HCEC 1CT (cell line): ENCODE data around the gene ARIH1.

Experiments
- DNase-seq: peaks from one replicate; pipeline ENCODE4 v3.0.0-alpha.2; 2017

Gene ARIH1

DNA sequence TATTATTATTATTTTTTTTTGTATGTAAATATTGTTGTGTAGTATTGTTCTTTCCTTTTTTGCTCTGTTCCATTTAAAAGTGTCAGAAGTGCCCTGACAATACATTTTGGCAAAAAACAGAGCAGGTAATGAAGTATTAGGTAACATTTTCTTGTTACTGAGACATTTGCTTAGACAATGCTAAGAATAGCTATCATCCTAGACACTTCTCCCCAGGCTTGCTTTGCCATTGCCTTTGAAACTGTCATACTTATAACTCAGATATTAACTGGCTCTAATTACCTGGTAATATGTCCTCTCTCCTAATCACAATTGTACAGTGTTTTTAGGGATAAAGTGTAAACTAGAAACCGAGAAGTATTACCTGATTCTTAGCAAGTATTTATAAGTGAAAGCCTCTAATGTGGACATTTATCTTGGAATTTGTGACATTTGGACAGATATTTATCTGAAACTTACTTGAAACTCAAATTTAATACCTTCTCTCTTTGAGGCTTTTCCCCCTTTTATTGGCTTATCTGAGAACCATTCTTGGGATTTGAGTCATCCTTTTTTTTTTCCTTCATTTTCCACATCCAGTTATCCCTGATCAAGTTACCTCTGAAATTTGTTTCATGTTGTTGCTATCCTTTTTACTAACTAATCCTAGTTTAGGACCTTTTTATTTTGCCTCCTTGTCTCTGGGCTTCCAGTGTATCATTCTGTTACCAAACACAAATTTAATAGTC lies 13.1 kb downstream of the ARIH1 start:
- peak; percentile 22 for DNase-seq

DNA sequence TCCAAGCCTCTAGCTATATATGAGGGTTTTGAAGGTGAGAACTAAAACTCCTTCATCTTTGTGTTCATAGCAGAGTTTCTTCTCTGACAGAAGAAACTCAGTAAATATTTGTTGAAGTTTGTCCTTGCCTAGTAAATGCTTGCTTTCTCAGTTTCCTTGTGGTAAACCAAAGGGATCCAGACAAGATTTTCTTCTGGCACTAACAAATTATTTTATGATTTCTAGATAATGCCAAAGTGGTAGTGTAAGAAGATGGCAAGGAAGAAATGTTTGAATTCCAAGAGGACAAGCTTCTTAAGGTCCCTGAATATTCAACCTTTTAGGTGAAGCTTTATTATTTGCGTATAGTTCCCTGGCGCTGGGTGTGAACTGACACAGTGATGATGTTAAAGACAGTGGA lies 14.4 kb downstream of the ARIH1 start:
- DNase-seq: no peak

DNA sequence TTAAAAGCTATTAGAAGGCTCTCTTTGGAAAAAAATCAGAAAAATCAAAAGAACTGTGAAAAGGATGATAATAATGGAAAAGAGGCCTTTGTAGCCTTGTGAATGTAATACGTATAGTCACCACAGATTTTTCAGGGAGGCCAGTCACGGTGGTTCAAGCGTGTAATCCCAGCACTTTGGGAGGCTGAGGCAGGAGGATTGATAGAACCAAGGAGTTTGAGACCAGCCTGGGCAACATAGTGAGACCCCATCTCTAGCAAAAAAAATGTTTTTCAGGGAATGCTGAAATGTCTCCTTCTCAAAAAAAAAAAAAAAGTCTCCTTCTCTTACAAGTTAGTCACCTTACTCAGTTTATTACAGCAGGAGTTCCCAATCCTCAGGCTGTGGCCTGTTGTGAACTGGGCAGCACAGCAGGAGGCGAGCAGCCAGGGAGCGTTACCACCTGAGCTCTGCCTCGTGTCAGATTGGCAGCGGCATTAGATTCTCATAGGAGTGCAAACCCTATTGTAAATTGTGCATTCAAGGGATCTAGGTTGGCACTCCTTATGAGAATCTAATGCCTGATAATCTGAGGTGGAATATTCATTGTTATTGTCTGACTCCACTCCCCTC lies 15.9 kb downstream of the ARIH1 start:
- DNase-seq: no peak

DNA sequence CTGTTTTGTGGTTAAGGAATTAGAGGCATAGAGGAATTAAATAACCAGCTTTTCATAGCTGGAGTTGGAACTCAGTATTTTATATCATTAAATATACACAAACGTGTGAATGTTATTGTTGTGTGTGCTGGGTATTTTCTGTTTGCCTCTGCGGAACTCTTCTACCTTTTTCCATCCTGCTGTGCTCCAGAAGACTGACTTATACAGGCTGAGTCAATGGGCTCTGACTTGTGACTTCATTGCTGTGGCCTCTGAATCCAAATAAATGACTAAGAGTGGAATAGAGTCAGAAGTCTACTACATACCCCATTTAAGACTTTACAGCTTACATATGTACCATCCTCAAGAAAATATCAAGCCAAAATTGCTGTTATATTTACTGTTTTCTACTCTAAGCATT lies 17.6 kb downstream of the ARIH1 start:
- DNase-seq: peak; percentile 87

DNA sequence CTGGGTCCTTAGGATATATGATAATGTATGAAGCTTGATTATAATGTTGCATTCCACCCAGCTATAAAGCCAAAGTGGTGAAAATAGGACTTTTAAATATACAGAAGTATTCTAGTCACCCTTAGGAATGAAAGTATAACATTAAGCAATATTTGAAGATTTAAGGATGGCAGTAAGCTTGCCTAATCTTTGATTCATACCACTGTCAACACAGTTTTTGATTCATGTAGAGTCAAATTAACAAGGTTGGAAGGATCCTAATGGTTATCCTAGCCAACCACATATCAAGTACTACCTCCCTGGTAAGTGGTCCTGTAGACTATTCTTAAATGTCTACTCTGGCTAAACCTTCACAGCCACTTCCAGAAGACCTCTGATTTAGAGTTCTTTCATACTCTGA lies 18.6 kb downstream of the ARIH1 start:
- DNase-seq: peak; percentile 50

DNA sequence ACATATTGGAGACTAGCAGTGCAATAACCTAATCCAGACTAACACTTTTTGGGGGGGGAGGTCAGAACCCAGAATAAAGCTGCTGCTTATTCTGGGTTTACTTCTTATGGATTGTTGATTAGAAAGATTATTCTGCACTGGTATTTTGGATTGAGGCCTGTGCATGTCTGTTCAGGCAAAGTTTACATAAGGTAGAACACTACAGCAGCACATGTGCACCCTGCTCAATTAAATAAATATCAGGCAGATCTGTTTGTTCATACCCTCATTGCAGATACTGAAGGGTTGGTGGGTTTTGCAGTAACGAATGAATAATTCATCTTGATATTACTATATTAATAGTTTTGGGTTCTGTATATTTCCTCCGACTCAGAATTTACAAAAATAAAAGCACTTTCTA lies 19.1 kb downstream of the ARIH1 start:
- no peak for DNase-seq

DNA sequence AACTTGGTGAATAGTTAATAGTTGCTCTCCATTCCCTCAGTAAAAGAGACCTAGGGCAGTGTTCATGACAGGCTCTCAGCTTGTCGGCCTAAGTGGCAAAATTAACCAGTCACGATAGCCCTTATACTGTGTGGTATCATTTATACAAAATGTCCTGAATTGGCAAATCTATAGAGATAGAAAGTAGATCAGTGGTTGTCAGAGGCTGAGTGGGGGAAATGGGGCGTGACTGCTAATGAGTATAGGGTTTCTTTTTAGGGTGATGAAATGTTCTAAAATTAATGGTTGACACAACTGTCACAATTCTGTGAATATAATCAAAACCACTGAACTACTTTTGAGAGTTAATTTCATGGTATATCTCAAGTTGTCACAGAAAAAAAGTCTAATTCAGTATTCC lies 20.9 kb downstream of the ARIH1 start:
- DNase-seq: no peak

DNA sequence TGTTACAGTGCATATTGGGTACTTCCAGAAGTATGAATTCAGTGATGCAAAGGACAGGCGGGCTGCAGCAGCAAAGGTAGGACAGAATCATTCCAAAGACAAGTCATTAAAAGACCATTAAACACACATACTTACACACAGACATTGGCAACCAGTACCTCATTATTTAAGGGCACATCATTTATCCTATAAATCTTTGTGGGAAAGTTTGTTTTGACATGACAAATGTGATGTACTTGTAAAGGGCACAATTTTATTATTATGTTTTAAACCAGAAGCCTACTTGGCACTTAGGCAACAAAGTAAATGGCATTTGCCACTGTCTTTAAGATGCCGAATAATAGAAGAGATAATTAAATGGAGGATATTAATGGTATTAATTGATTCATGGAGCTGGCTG lies 22.7 kb downstream of the ARIH1 start:
- DNase-seq: no peak

DNA sequence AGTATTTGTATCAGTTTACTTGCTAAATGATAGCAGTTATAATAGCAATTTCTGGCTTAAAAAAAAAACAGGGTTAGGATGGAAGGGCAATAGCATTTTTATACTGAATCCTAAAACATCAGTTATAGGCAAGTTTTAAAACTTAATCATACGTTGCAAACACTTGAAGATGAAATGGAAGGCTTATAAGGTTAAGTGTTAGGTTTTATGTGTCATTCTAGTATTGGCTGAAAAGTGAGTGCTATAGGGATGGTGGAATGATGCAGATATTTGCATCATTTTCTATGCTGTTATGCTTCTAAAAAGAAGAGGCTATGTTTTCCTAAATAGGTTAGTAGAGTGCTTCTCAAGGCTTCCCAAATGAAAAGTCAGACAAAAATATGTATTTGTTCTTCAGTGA lies 23.3 kb downstream of the ARIH1 start:
- no peak for DNase-seq

DNA sequence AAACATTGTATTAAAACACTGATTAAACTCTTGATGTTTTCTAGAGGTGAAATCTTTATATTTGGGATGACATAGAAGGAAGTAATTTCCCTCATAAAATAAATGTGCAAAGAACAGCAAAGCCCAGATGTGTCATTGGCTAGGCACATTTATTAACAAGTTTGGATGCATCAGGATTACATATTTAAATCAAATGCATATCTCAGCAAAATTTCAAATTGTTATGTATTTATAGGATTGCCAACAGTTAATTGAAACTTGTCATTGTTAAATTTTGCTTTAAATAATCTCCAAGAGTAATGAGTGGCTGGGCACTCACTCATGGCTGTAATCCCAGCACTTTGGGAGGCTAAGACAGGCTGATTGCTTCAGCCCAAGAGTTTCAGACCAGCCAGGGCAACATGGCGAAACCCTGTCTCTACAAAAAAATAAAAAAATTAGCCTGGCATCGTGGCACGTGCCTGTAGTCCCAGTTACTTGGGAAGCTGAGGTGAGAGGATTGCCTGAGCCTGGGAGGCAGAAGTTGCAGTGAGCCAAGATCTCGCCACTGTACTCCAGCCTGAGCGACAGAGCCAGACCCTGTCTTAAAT lies 28.2 kb downstream of the ARIH1 start:
- no peak for DNase-seq

DNA sequence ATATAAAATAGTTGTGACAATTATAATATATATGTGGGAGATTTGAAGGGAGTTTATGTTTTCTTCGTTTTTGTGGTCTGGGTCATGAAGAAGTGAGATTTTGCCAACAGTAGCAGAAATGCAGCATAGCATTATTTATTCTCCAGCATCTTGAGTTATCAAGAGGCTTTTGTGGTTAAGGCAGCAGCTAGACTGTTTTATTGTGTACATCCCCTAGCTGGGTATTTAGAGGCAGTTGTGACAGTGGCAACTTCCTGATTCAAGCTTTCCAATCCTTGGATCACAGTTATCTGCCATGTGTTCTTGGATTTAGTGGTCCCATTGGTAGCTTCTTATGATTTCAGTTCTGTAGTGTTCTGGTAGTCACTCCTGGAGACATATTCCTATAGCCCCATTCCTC lies 29.0 kb downstream of the ARIH1 start:
- no peak for DNase-seq

DNA sequence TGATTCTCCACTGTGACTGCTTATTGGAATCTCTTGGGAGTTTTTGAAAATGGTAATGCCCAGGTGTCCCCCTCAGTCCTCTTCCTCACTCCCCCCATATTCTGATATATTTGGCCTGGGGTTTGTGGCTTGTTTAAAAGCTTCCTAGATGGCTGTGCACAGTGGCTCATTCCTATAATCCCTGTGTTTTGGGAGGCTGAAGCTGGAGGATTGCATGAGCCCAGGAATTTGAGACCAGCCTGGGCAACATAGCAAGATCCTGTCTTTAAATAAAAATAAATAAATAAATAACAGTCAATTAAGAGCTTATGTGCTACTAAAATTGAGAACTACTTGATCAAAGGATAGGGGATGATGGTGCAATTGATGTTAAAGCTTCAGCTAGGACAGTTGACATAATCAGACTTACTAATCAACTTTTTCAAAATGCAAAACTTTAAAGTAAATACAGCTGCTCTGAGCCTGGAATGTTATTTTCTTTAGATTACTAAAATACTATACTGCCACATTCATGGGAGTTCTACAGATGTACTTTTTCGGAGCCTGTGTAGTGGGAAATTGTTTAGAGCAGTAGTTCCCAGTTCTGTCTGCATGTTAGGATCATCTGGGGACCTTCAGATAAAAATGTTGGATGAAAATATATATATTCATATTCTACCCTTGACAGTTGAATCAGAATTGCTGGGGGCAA lies 33.4 kb downstream of the ARIH1 start:
- no peak for DNase-seq

DNA sequence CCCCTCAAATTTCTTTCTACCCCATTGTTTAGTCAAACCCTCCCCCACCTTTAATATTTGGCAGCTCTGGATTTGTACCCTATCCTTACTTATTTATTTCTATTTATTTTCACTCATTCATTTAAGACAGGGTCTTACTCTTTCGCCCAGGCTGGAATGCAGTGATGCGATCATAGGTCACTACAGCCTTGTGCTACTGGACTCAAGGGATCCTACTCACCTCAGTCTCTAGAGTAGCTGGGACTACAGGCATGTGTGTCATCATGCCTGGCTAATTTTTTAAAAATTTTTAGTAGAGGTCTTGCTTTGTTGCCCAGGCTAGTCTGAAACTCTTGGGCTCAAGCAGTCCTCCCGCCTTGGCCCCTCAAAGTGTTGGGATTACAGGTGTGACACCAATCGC lies 35.4 kb downstream of the ARIH1 start:
- DNase-seq: no peak

DNA sequence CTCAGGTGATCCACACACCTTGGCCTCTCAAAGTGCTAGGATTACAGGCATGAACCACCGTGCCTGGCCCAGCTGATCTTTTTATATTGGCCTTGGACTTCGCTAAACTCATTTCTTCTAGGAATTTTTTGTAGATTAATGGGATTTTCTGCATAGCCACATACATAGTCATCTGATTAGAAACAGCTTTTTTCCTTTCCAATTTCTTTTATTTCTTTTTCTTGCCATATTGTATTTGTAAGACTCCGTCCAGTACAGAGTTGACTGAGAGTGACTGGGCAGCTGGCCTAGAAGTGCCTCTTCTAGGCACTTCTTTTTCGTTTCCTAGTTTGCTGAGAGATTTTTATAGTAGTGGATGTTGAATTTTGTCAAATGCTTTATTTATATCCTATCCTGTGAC lies 37.4 kb downstream of the ARIH1 start:
- DNase-seq: no peak

DNA sequence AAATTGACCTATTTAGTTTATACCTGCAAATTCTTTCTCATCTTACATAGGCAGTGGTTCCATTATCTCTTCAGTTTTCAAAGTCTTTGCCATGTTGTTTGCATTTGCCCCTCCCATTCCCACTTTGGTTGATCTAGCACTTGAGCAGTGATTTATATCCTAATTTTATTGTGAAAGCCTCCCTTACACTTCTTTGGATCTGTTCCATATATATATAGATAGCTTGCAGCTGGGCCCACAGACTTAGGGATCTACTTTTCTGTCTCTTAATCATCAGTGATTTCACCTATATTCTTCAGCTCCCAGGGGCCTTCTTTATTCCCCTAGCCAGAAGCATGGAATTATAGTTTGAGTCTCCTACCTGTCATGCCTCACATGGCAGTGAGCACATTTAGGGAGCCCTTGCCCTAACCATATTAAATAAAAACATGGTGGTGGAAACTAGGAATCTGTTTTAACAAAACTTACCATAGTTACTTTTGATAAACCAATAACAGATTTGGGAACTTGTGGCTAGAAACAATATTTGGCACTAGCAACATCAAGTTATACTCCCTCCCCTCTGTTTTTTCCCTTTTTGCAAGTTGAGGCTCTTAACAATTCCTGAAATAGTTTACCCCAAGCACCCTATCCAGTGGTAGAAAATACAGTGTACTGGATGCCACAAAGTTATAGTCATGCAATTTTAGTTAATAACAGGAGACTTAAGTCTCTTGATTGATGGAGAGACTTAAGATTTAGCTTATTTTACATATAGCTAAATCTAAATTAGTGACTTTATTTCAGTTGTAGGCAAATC lies 41.7 kb downstream of the ARIH1 start:
- peak; percentile 22 for DNase-seq

DNA sequence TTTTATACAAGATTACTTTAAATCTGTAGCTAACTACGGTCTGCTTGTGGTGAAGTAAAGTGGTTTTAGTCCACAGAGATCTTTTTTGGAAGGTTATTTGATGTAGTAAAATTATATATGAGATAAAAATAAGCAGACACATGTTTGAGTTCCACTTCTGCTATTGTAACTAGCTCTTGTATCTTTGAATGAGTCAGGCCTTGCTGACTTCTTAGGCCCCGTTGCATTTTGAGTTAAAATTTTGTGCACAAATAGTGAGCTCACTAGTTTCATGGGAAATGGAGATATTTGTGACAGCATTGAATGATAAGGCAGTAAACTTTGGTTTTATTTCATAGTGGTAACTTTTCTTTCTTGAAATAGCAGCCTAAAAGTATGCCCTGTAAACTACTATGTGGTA lies 42.6 kb downstream of the ARIH1 start:
- DNase-seq: no peak

DNA sequence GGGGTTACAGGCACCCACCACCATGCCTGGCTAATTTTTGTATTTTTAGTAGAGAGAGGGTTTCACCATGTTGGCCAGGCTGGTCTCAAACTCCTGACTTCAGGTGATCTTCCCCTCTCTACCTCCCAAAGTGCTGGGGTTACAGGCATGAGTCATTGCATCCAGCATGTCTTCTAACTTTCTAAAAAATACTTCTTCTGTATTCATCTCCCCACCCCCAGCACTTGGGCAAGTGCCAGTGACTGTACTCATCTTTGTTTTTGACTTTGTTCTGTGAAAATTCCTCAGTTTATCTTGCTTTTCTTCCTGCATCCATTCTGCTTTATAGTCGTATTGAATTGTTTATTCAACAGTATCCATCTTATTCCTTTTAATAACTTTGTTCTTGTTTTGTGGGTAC lies 47.6 kb downstream of the ARIH1 start:
- peak; percentile 30 for DNase-seq

DNA sequence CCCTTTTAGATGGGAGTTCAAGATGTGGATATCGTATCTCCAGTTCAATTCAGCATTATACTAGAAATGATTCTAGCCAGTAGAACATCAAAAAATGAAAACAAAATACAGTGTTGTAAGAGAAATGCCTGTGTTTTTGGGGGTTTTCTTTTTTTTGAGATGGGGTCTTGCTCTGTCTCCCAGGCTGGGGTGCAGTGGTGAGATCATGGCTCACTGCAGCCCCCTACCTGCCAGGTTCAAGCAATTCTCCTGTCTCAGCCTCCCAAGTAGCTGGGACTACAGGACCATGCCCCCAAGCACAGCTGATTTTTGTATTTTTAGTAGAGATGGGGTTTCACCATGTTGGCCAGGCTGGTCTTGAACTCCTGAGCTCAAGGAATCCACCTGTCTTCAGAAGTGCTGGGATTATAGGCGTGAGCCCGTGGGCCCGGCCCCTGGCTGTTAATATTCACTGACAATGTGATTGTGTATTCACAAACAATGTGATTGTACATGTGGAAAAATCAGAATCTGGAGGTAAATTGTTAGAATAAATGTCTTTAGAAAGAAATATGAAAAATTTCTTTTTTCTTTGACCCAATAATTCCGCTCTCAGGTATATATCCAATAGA lies 59.0 kb downstream of the ARIH1 start:
- DNase-seq: no peak

DNA sequence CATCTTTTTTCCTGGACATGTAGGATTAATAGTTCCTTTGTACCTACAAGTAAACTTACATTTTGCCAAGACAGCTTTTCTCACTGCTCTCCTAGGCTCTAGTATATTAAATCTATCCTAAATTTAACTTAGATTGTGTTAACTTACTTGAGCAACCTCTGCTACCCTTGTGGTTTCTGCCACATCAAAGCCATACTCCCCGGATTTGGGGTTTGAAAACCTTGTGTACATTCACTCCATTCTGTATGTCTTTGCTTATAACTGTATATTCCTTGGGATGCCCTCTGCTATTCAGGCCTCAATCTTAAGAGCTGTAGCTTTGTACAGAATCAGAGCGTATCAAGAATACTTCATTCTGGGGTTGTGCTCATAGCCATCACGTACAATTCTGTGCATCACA lies 60.4 kb downstream of the ARIH1 start:
- no peak for DNase-seq

DNA sequence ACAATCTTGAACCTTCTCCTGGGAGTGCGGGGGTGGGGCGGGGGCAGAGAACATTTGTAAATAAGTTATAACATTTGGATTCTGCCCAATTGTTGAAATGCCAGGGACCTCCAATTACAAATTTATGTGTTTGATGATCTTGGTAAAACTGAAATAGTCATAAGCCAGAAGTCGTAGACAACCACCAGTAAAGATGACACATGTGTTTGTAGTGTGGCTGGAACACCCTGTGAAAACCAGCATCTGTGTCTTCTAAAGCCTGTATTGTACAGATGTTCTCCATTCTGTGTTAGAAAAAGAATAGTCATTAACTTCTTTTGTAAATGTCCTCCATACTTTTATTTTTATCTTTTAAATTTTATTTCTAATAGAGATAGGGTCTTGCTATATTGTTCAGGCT lies 61.8 kb downstream of the ARIH1 start:
- DNase-seq: no peak

DNA sequence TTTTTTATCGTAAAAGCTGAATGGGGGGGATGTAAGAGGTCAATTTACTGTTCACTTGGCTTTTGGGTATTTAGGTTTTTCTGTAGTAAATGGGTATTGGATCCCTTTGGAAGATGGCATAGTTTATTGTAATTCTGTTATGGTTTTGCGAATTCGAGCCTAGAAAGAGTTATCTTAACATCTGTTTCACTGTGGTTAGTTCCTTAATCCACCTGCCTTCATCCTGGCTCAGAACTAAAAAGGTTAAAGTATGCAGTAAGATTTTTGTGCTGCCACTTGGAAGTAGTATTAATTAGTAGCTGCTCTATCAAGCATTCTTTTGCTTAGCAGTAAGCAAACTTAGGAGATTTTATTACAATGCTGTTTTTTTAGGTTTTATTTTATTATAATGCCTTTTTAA lies 62.4 kb downstream of the ARIH1 start:
- no peak for DNase-seq

DNA sequence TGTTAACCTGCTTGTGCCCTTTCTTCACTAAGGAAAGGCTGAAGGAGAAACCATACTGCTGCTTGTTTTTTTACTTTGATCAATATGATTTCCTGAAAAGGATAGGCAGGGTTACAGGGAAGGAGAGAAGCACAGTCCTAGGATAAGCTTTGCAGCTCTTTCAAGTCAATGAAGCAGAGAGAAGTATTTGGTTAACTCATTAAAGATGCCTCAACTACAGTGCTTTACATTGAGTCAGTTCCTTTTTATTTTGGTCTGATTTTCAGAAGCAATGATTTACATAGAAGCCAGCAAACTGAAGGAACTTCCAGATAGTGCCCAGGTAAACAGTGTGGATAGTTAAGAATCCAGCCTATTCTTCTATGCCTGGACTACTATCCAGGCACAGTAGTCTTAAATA lies 64.8 kb downstream of the ARIH1 start:
- no peak for DNase-seq
